DMS53 (cell line): ENCODE data around the gene TOM1.

ENCODE experiments used
- DNase-seq: peaks from one replicate; lab custom pipeline; 2025; lab: John Stamatoyannopoulos, UW

Gene TOM1

DNA sequence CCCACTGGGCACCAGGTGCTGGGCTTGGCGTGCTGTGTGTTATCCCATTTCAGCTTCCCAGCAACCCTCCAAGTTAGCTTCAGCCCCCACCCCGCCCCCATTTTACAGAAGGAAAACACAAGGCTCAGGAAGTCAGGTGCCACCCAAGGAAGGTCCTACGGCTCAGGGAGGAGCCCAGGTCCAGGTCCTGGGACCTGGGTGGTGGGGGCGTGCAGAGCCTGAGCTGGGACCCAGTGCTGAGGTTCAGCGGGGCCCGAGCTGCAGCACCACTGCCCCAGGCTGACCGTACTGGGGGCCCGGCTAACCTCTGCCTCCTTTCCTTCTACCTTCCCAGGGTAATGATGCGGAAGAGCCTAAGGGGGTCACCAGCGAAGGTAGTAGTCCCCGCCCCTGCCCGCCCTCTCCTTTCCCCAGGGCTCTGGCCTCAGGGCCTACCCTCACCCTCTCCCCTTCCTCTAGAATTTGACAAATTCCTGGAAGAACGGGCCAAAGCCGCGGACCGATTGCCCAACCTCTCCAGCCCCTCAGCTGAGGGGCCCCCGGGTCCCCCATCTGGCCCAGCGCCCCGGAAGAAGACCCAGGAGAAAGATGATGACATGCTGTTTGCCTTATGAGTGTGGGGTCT is 47.0 kb downstream of the TOM1 start:
- no peak for DNase-seq

GRCh38 chr22:35347462-35347861 is 47.8 kb downstream of the TOM1 start:
- no peak for DNase-seq

GRCh38 chr22:35348026-35348590 is 48.4 kb downstream of the TOM1 start:
- DNase-seq = no peak

DNA sequence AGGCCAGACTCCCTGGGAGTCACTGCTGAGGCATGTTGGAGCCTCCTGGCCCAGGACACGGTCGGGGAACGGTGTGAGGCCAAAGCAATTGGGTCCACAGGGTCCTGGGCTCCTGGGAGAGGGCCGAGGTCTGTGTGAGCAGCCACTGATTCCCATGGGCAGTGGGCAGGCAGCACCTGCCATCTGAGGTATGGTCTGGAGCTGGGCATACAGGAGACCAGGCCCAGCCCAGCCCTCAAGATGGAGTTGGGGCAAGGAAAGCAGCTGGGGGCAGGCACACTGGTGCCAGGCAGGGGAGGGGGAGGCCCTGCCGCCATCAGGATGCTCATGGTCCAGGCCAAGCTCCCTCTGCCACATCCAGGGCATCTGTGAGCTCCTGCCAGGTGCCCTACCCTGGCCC is 49.0 kb downstream of the TOM1 start:
- DNase-seq = no peak

DNA sequence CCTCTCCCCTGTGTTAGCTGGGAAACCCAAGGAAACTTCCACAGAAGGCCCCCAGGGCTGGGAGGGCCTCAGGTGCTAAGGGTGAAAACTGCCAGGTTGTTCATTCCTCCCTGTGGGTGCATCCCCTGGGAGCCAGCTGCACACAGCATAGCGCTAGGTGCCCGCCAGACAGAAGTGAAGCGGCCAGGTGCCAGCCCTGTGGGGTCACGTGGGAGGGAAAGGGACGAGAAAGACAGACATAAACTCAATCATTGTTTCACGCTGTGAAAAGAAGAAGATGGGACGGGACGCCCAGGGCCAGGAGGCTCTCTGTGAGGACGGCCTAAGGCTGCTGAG is 49.6 kb downstream of the TOM1 start:
- peak; percentile 65 for DNase-seq

GRCh38 chr22:35349704-35350538 is 50.2 kb downstream of the TOM1 start:
- peak; percentile 68 for DNase-seq

DNA sequence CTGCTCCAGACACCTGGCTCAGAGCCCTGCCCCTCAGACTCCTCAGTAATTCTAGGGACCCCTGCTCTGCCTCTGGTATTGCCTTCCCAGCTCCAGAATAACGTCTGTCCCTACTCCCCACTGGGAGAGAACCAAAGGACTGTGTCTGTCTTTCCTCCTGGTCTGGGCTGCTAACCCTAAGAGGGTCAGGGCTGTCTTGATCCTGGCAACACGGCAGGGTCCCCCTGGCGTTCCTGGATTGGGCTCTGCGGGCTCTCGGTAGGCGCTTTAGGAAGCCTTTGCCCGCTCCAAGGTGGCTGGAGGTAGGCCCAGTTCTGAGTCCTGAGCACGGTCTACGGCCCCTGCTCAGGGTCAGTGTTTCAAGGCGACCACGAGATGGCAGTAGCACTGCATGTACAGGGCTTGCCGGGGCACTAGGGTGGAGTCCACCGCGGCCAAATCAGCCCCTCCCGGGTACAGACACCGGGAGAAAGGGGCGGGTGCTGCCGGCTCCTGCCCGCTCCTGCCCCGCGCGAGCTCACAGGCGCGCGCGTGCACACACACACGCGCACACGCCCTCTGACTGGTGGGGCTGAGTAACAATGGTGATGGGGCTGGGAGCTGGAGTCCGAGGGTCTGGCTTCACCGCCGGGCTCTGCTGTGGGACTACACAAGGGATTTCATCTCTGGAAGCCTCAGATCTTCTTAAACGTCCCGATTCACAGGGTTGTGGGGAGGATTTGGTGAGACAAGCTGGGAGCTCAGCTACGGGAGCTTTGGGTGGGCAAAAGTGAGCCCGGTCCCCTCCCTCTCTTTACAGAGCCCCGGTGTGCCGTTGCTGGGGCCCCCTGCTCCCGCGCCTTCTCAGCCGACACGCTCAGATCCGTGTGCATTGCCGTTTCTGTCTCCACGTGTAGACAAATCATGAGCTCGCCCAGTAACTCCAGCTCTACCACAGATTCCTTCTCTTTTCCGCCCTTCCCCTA is 51.1 kb downstream of the TOM1 start:
- peak; percentile 85 for DNase-seq

DNA sequence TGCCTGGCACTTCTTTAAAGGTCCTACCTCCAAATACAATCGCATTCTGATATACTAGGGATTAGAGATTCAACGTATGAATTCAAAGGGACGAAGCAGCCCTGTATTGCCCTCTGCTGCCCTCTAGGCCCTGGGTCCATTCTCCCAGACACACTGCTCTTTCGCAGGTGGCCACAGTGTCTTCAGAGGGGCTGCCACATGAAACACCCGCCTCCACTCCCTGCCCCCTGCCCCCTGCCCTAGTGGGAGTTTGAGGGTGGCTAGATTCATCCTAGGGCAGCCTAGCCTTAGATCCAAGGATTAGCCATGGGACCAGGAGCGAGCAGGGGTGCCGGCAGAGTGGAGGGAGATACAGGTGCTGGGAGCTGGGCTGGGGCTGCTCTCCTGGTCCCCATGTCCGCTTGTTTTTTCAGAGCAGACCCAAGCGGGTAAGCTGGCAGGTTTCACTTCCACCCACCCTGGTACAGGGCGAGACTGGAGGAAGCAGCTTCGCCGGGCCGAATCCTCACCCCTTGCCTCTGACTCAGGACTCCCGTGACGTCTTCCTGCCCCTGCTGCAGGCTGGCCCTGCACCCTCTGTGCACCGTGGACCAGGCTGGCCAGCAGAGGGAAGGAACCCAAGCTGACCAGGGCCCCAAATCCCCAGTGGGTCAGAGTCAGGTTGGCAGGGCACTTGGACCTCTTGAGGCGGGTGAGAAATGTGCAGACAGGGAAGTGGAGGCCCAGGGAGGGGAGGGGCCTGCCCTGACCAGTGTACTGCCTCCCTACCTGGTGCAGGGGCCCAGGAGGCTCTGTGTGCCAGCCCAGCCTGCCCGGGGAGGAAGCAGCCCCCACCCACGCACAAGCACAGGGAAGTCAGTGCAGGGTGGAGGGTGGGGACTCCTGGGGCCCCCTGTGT is 52.8 kb downstream of the TOM1 start:
- peak; percentile 25 for DNase-seq

DNA sequence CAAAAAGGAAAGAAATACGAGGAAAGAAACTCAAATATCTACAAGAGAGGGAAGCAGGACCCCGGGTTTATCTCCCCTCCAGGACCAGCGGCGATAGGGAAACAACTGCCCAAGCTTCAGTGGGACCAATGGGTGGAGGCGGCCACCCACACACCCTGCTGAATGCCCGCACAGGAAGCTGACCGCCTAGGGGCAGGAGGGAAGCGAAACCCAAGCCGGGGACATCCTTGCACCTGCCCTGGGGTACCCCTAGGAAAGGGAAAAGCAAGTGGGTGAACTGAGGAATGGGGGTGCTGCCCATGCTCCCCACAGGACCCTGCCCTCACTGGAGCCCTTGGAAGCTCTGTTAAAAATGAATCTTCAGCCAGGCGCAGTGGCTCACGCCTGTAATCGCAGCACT is 53.6 kb downstream of the TOM1 start:
- DNase-seq = no peak

DNA sequence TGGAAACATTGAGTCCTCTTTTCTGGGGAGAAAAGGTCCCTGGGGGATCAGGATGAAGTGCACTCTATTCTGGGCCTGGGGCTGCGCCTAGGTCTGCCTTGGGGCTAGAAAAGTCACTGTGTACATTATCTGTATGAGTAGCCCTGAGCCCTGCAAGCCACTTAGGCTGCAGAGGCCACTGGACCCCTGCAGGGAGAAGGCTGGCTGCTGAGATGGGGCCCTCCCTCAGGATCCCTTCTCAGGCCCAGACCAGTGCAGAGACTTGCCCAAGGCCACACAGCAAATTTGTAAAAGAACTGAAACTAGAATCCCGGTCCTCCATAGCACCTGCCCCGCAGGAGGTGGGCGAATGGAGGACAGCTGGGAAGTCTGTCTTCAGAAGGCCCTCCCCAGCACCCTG is 54.4 kb downstream of the TOM1 start:
- DNase-seq = no peak

DNA sequence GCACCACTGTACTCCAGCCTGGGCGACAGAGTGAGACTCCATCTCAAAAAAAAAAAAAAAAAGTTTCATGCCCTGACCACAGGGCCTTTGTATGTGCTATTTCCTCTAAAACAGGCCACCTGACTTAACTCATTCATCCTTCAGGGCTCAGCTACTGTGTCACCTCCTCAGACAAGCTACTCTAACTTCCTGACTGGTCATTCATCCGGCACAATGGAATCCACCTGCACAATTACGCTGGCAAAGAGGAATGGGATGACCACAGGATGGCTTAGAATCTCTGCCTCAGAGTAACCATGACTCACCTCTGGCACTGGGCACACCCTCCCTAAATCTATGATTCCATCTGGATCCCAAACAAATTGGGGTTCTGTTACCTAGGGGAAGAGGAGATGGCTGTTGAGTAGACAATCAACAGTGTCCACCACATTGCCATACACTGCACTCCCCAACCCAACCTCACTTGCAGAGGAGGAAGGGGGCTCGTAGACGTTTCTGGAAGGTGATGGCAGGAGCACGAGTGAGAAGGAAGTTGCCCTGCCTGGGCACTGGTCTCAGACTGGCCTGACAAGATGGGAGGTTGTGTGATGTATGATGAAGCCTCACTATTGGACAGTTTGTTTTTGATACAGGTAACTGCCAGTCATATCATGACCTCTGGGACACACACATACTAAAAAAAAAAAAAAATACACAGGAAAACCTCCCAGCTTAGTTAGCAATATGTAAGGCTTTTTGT is 58.4 kb downstream of the TOM1 start:
- DNase-seq = no peak

GRCh38 chr22:35359380-35360065 is 59.8 kb downstream of the TOM1 start:
- no peak for DNase-seq

DNA sequence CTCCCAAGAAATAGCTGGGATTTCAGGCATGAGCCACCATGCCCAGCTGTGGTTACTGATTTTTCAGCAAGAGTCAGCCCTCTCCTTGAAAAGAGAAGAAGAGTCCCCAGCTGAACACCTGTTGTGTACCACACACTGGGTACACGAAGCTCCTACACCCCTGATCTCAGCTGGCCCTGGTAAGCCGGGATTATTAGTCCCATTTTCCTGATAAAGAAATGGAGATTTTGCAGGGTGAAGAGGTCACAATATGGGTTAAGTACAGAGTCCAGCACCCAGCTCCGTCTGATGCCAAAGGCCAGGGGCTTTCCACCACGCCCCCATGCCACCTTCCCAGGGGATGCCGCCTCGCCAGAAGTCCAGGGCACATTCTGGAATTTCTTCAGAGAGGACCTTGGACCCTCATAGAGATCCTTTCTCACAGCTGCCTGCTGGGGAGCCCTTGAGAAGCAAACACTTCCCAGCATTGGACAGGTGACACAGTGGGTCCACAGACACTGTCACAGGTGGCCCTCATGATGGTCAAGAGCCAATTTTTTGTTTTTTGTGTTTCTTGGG is 61.4 kb downstream of the TOM1 start:
- no peak for DNase-seq

DNA sequence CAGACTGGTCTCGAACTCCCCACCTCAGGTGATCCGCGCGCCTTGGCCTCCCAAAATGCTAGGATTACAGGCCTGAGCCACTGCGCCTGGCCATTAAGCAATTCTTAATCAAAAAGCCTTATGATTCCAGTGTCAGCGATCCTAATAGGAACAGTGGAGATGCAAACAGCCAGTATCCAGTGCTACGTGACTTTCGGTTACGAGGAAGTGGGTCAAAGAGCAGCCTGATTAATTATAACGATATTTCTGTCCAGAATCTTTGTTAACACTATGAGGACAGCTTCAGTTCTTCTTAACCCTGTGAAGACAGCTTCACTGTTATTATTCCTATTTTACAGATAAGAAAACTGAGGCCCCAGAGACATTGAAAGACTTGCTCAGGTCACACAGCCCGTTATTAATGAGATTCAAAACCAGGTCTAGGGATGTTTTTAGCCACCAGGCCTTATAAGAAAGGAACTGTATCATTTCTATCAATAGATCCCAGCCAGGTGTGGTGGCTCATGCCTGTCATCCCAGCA is 63.9 kb downstream of the TOM1 start:
- peak; percentile 36 for DNase-seq

DNA sequence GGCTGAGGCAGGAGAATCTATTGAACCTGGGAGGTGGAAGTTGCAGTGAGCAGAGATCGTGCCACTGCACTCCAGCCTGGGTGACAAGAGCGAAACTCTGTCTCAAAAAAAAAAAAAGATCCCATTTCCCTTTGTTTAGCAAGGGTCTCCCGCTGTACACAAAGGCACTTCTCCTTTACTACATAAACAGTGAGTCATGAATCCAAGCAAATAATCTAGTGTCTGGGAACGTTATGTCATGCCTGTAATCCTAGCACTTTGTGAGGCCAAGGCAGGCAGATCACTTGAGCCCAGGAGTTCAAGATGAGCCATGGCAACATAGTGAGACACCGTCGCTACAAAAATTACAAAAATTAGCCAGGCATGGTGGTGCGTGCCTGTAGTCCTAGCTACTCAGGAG is 64.5 kb downstream of the TOM1 start:
- peak; percentile 88 for DNase-seq

GRCh38 chr22:35367331-35367886 is 67.7 kb downstream of the TOM1 start:
- DNase-seq = no peak

DNA sequence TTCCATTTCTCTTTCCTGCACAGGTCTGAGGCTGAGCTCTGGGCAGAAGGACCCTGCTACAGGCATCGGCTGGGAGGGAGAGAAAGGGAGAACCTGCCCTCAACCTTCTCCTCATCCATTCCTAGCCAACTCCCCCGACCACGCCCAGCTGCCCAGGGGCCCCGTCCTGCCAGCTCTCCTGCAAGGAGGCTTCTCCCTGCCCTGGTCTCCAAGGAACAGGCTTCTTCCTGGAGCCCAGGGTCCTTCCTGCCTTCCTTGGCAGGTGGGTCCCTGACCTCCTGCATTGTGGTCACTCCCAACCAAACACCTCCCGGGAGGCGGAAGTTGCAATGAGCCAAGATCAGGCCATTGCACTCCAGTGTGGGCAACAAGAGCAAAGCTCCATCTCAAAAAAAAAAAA is 68.7 kb downstream of the TOM1 start:
- DNase-seq = no peak

GRCh38 chr22:35369996-35370395 is 70.3 kb downstream of the TOM1 start:
- DNase-seq = no peak

GRCh38 chr22:35373781-35374180 is 74.1 kb downstream of the TOM1 start:
- no peak for DNase-seq
